MM.1S (cell line): Measurements from ENCODE around the gene FAM181A.

Experiments used
- DNase-seq: peaks from one replicate; pipeline ENCODE4 v3.0.0-alpha.2; 2015
- H2AFZ ChIP-seq: fragments of 300-600 bp; sonication (generic); 2 replicates; pipeline ENCODE4 v1.6.0; 2016; ENCODE audit warnings: antibody characterized with exemption, low read length
- H3F3A ChIP-seq: fragments of 300-600 bp; sonication (generic); 2 replicates; pipeline ENCODE4 v1.6.1; 2016; ENCODE audit warnings: mild to moderate bottlenecking, antibody characterized with exemption, low read length, moderate library complexity, mixed read lengths; ENCODE audit not compliant: insufficient read depth
- H3K27ac ChIP-seq: fragments of 300-600 bp; sonication (generic); 2 replicates; pipeline ENCODE4 v1.5.1; 2016; ENCODE audit warnings: mild to moderate bottlenecking, low read length
- H3K27me3 ChIP-seq: fragments of 300-600 bp; sonication (generic); replicated peaks from 2 replicates; pipeline ENCODE4 v1.6.0; 2016; ENCODE audit warnings: low read length; ENCODE audit not compliant: insufficient read depth
- H3K36me3 ChIP-seq: fragments of 300-600 bp; sonication (generic); replicated peaks from 2 replicates; pipeline ENCODE4 v1.6.1; 2016; ENCODE audit warnings: mild to moderate bottlenecking, low read length, mixed read lengths; ENCODE audit not compliant: insufficient read depth
- H3K4me1 ChIP-seq: fragments of 300-600 bp; sonication (generic); 2 replicates; pipeline ENCODE4 v1.6.1; 2016; ENCODE audit warnings: low read length, mixed read lengths
- H3K4me2 ChIP-seq: fragments of 300-600 bp; sonication (generic); 2 replicates; pipeline ENCODE4 v1.6.0; 2016; ENCODE audit warnings: low read depth, low read length
- H3K4me3 ChIP-seq: fragments of 300-600 bp; sonication (generic); 2 replicates; pipeline ENCODE4 v1.5.1; 2016; ENCODE audit warnings: low read length, mixed read lengths
- H3K79me2 ChIP-seq: fragments of 300-600 bp; sonication (generic); 2 replicates; pipeline ENCODE4 v1.6.1; 2016; ENCODE audit warnings: mixed run types, low read length, mixed read lengths
- H3K9ac ChIP-seq: fragments of 300-600 bp; sonication (generic); 2 replicates; pipeline ENCODE4 v1.6.1; 2016; ENCODE audit warnings: low read length, mixed read lengths
- H3K9me2 ChIP-seq: fragments of 300-600 bp; sonication (generic); replicated peaks from 2 replicates; pipeline ENCODE4 v1.6.1; 2016; ENCODE audit warnings: mild to moderate bottlenecking, low read length, mixed read lengths; ENCODE audit not compliant: insufficient read depth
- H3K9me3 ChIP-seq: fragments of 300-600 bp; sonication (generic); replicated peaks from 2 replicates; pipeline ENCODE4 v1.6.1; 2016; ENCODE audit warnings: mild to moderate bottlenecking, low read length, mixed read lengths; ENCODE audit not compliant: insufficient read depth
- H4K20me1 ChIP-seq: fragments of 300-600 bp; sonication (generic); 2 replicates; pipeline ENCODE4 v1.6.1; 2016; ENCODE audit warnings: mild to moderate bottlenecking, low read length, moderate library complexity, mixed read lengths; ENCODE audit not compliant: insufficient read depth
- EZH2 ChIP-seq: fragments of 300-600 bp; sonication (generic); optimal IDR thresholded peaks from 2 replicates; pipeline ENCODE3; 2017; ENCODE audit warnings: low read depth, mild to moderate bottlenecking, antibody characterized with exemption, low read length, mixed read lengths
- EZH2phosphoT487 ChIP-seq: fragments of 300-600 bp; sonication (generic); IDR thresholded peaks from 2 replicates; pipeline ENCODE4 v1.6.1; 2018; ENCODE audit warnings: antibody characterized with exemption, low read length
- TF ChIP-seq, protein P1 (sequence below): fragments of 300-600 bp; sonication (generic); IDR thresholded peaks from 2 replicates; pipeline ENCODE4 v1.5.1; 2016; ENCODE audit warnings: antibody characterized with exemption, low read length, mixed read lengths

The FAM181A gene

GRCh38 chr14:93925374-93925895 lies 1.7 kb upstream of the FAM181A start:
- Histone ChIP-seq H3K9me2 (no peaks in the 10 kb centered on the region), H3F3A (no peaks in the 10 kb centered on the region)
- TF ChIP-seq EZH2 (no peak), EZH2phosphoT487 (no peak)
- TF ChIP-seq, protein P1, sequence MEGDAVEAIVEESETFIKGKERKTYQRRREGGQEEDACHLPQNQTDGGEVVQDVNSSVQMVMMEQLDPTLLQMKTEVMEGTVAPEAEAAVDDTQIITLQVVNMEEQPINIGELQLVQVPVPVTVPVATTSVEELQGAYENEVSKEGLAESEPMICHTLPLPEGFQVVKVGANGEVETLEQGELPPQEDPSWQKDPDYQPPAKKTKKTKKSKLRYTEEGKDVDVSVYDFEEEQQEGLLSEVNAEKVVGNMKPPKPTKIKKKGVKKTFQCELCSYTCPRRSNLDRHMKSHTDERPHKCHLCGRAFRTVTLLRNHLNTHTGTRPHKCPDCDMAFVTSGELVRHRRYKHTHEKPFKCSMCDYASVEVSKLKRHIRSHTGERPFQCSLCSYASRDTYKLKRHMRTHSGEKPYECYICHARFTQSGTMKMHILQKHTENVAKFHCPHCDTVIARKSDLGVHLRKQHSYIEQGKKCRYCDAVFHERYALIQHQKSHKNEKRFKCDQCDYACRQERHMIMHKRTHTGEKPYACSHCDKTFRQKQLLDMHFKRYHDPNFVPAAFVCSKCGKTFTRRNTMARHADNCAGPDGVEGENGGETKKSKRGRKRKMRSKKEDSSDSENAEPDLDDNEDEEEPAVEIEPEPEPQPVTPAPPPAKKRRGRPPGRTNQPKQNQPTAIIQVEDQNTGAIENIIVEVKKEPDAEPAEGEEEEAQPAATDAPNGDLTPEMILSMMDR: no peak

GRCh38 chr14:93926245-93926872 lies 785 bp upstream of the FAM181A start:
- H3K36me3 ChIP-seq: no peaks in the 10 kb centered on the region
- H3K27me3 ChIP-seq: no peaks in the 10 kb centered on the region
- no peak overlapping the region for H3K4me2 ChIP-seq
- no peak overlapping the region for H2AFZ ChIP-seq
- no peaks in the 10 kb centered on the region for H4K20me1 ChIP-seq
- H3K4me1 ChIP-seq: no peaks in the 10 kb centered on the region
- no peaks in the 10 kb centered on the region for H3K9me3 ChIP-seq
- H3K4me3 ChIP-seq: no peak overlapping the region
- no peaks in the 10 kb centered on the region for H3K9me2 ChIP-seq
- no peak overlapping the region for H3K9ac ChIP-seq
- no peak overlapping the region for H3K27ac ChIP-seq
- no peak for TF ChIP-seq EZH2phosphoT487
- TF ChIP-seq EZH2: no peak
- TF ChIP-seq, protein P1: no peak
- H3K79me2 ChIP-seq: no peaks in the 10 kb centered on the region
- DNase-seq: no peak
- no peaks in the 10 kb centered on the region for H3F3A ChIP-seq

More at GRCh38 chr14:93925374-93925895, 1.7 kb upstream of the FAM181A start:
- Histone ChIP-seq H2AFZ (no peak overlapping the region), H3K27ac (no peak overlapping the region), H3K9me3 (no peaks in the 10 kb centered on the region), H3K36me3 (no peaks in the 10 kb centered on the region), H4K20me1 (no peaks in the 10 kb centered on the region), H3K4me2 (no peak overlapping the region), H3K4me1 (no peaks in the 10 kb centered on the region), H3K4me3 (no peak overlapping the region), H3K9ac (no peak overlapping the region), H3K27me3 (no peaks in the 10 kb centered on the region), H3K79me2 (no peaks in the 10 kb centered on the region)
- no peak for DNase-seq

- no peaks in the 10 kb centered on the region for H3K27me3 ChIP-seq
- H3F3A ChIP-seq: no peaks in the 10 kb centered on the region
- no peak overlapping the region for H3K4me3 ChIP-seq
- TF ChIP-seq EZH2: no peak
- TF ChIP-seq, protein P1: no peak
- TF ChIP-seq EZH2phosphoT487: no peak
- no peaks in the 10 kb centered on the region for H3K4me1 ChIP-seq
- no peak overlapping the region for H3K27ac ChIP-seq
- no peaks in the 10 kb centered on the region for H3K9me3 ChIP-seq
- no peaks in the 10 kb centered on the region for H3K36me3 ChIP-seq
- H3K9ac ChIP-seq: no peak overlapping the region
- H3K79me2 ChIP-seq: no peaks in the 10 kb centered on the region
- H3K4me2 ChIP-seq: no peak overlapping the region
- DNase-seq: no peak
- H4K20me1 ChIP-seq: no peaks in the 10 kb centered on the region
- no peak overlapping the region for H2AFZ ChIP-seq
- no peaks in the 10 kb centered on the region for H3K9me2 ChIP-seq
These were observed 629 bp downstream of the FAM181A start for GRCh38 chr14:93927800-93928145.
